ENCODE measurements around the gene TNP2. TPM values are rescaled to one million over a fixed set of nuclear protein-coding genes. Genes with fewer than 3 reads are reported as not detected.

Gene TNP2
- total and polyA plus RNA-seq, 12 donors: not detected

- no peak overlapping the region for H3K4me3 ChIP-seq
- no peaks in the 10 kb centered on the region for H3K27me3 ChIP-seq
- H3K27ac ChIP-seq: no peak overlapping the region
- no peak for DNase-seq
- no peaks in the 10 kb centered on the region for H3K9me3 ChIP-seq (replicated peaks in 1 of 3)
- no peak for TF ChIP-seq CTCF (IDR thresholded peaks at IDR 0.05)
- TF ChIP-seq POLR2A (IDR thresholded peaks at IDR 0.05): no peak
- 81 to 90% (median 85%) methylated on average over 9 to 10 of the region's 10 CpGs for WGBS, 4 donors
- intact Hi-C loops (cut with DNase I): loop anchor here in 1 of 2 donors (10.0 kb wide), 2 partner anchors 55 to 75 kb away; no protein-coding TSS in a partner anchor
- no peaks in the 10 kb centered on the region for H3K4me1 ChIP-seq (replicated peaks in 1 of 2)
- no peaks in the 10 kb centered on the region for H3K36me3 ChIP-seq (replicated peaks in 1 of 2)
Observed at GRCh38 chr16:11239644-11240632, 29.2 kb downstream of the TNP2 start.

GRCh38 chr16:11238272-11239202 is 30.6 kb downstream of the TNP2 start:
- Histone ChIP-seq H3K27ac (no peak overlapping the region), H3K4me1 (replicated peaks in 1 of 2) (no peaks in the 10 kb centered on the region), H3K4me3 (no peak overlapping the region), H3K36me3 (replicated peaks in 1 of 2) (no peaks in the 10 kb centered on the region), H3K27me3 (no peaks in the 10 kb centered on the region), H3K9me3 (replicated peaks in 1 of 3) (no peaks in the 10 kb centered on the region)
- TF ChIP-seq CTCF (IDR thresholded peaks at IDR 0.05): no peak
- TF ChIP-seq POLR2A (IDR thresholded peaks at IDR 0.05): no peak
- DNase-seq: no peak
- intact Hi-C loops (cut with DNase I): no loop called here
- 92 to 98% (median 96%) methylated on average over 12 to 15 of the region's 15 CpGs for WGBS, 4 donors

GRCh38 chr16:11236461-11237254 is 32.5 kb downstream of the TNP2 start:
- no peaks in the 10 kb centered on the region for H3K36me3 ChIP-seq (replicated peaks in 1 of 2)
- intact Hi-C loops (cut with DNase I): no loop called here
- whole genome bisulfite sequencing, 4 donors: 65 to 78% (median 75%) methylated on average over 10 of the region's 10 CpGs
- H3K27me3 ChIP-seq: no peaks in the 10 kb centered on the region
- H3K9me3 ChIP-seq (replicated peaks in 1 of 3): no peaks in the 10 kb centered on the region
- no peak for TF ChIP-seq CTCF (IDR thresholded peaks at IDR 0.05)
- no peak for TF ChIP-seq POLR2A (IDR thresholded peaks at IDR 0.05)
- peaks cover 0 to 13% of the 10 kb centered on the region in 2 donors for H3K4me1 ChIP-seq (replicated peaks in 1 of 2)
- H3K4me3 ChIP-seq: no peak overlapping the region
- H3K27ac ChIP-seq: no peak overlapping the region
- DNase-seq: peak in 2 of 7 donors; percentile 30 to 58
